Lower leg skin (tissue), 3 donors: ENCODE data around the gene ULBP2.

Experiments
- POLR2A ChIP-seq, 2 donors: fragments of 450-650 bp; IDR thresholded peaks; one replicate each; pipeline ENCODE4 v1.6.1; 2016 to 2017; ENCODE audit warnings: antibody characterized with exemption in 2 of 2, mild to moderate bottlenecking in 1 of 2, moderate library complexity in 1 of 2
- TF ChIP-seq, protein P1 (sequence below), 3 donors: fragments of 450-650 bp; IDR thresholded peaks; one replicate each; pipeline ENCODE4 v1.5.1; 2016; ENCODE audit warnings: antibody characterized with exemption in 3 of 3, mild to moderate bottlenecking in 3 of 3, moderate library complexity in 2 of 3

DNA sequence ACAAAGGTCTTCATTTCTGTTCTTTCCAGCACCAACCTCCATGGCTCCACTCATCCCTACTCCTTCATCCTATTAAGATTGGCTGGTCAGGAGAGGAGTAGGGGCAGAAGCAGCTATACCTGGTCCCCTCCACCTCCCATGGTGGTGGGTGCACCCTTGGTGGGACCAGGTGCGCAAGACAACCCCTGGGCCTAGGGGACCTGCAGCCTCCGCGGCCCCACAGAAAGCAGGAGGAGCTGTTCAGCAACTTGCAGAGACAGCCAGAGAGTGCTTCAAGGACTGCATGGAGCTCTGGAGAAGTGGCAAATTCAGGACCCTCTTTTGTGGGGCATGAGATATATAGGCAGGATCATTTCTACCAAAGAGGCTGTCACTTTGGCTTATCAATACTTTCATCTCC lies 9.8 kb downstream of the ULBP2 start:
- TF ChIP-seq, protein P1, sequence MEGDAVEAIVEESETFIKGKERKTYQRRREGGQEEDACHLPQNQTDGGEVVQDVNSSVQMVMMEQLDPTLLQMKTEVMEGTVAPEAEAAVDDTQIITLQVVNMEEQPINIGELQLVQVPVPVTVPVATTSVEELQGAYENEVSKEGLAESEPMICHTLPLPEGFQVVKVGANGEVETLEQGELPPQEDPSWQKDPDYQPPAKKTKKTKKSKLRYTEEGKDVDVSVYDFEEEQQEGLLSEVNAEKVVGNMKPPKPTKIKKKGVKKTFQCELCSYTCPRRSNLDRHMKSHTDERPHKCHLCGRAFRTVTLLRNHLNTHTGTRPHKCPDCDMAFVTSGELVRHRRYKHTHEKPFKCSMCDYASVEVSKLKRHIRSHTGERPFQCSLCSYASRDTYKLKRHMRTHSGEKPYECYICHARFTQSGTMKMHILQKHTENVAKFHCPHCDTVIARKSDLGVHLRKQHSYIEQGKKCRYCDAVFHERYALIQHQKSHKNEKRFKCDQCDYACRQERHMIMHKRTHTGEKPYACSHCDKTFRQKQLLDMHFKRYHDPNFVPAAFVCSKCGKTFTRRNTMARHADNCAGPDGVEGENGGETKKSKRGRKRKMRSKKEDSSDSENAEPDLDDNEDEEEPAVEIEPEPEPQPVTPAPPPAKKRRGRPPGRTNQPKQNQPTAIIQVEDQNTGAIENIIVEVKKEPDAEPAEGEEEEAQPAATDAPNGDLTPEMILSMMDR (IDR thresholded peaks at IDR 0.05): no peak
- TF ChIP-seq POLR2A (IDR thresholded peaks at IDR 0.05): no peak
